ENCODE results near the gene MYL7. TPM values are rescaled to one million over a fixed set of nuclear protein-coding genes. Genes with fewer than 3 reads are reported as not detected.

The MYL7 gene
- total and polyA plus RNA-seq, 2 donors (not counting 1 experiment from before 2014, with no cell fraction given), result not detected

DNA sequence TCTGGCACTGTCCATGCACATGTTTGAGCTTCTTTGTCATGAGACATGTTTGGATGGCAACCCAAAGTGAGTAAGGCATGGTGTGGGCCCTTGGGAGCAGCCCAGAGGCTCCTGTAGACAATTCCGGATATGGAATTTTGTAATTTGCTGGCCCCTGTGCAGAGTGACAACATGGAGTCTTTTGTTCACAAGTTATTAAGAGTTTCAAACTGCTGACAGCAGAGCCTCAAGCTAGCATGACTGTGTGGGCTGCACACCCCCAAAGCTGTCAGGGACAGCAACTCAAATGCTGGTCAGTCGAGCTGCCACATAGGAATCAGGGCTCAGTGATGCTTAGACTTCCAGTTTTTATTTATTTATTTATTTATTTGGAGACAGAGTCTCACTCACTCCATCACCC is 7.0 kb upstream of the MYL7 start:
- no peak for DNase-seq (ENCODE audit: low read depth in 2 of 2)
- H3K27ac ChIP-seq (ENCODE audit: insufficient read depth, low read length), result no peak overlapping the region
- no peak overlapping the region for H3K9ac ChIP-seq (ENCODE audit: insufficient read depth, low read length)
- H3K36me3 ChIP-seq (ENCODE audit: control insufficient read depth, insufficient read depth, low read length), result no peaks in the 10 kb centered on the region
- H2AFZ ChIP-seq (ENCODE audit: low read length), result no peak overlapping the region
- no peak overlapping the region for H3K4me3 ChIP-seq (replicated peaks in 1 of 4; ENCODE audit: control extremely low read depth in 1 of 4, insufficient read depth in 1 of 4, low read depth in 3 of 4, low read length in 4 of 4)
- H3K79me2 ChIP-seq (ENCODE audit: control insufficient read depth, insufficient read depth, low read length), result no peaks in the 10 kb centered on the region
- peaks cover 18% of the 10 kb centered on the region for H3K27me3 ChIP-seq (ENCODE audit: control insufficient read depth, insufficient read depth, low read length)
- no peaks in the 10 kb centered on the region for H3K9me3 ChIP-seq (ENCODE audit: control insufficient read depth, insufficient read depth, low read depth, low read length)
- TF ChIP-seq EZH2 (IDR thresholded peaks at IDR 0.05; ENCODE audit: low read length, missing control alignments), result no peak
- no peak for TF ChIP-seq CTCF (conservative IDR thresholded peaks at IDR 0.05 in 1 of 2, IDR thresholded peaks at IDR 0.05 in 1 of 2; ENCODE audit: low read depth in 1 of 2, low read length in 2 of 2)
- no peaks in the 10 kb centered on the region for H3K4me1 ChIP-seq (ENCODE audit: control insufficient read depth, extremely low read depth, insufficient read depth, low read length)
- H4K20me1 ChIP-seq (ENCODE audit: control insufficient read depth, extremely low read depth, insufficient read depth, low read length), result no peaks in the 10 kb centered on the region
- no peak overlapping the region for H3K4me2 ChIP-seq (ENCODE audit: extremely low read depth, insufficient read depth, low read length)

DNA sequence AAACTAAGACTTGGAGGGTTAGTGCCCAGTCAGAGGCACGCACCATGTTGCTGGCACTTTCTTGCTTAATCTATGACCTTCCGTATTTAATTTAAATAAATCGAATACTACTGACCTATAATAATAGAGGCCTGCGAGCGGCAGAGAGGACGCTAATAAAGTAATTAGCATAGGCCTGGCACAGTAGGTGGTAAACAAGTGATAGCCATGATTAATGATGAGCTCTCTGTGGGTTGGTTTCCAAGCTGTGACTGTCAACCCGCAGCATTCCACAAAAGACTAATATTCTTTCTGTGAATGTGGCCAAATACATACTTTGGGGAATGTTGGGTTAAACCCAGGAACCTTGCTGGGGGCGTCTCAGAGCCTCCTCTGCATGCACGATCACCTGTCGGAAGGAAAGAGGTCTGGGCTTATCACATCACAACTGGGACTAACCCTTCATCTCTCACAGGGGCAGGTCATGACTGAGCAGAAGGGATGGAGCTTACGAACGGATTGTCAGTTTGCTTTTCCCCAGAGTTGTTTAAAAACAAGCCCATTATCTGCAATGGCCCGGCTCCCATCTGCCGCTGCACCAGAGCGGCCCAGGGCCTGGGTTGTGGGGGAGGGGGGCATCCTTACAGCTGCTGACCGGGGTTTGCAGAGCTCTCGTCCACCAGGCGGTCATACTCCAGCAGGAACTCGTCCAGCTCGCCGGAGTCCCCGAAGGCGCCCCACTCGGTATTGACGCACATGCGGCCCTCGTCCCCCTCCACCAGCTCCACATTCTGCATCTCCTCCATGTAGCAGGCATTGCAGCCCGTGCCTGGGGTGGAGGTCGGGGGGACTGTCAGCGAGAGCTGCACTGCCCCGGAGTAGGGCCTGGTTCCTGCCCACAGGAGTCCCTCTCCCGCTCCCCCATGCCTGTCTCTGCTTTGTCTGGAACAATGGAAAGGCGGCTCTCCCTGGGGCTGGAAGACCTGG is 6.2 kb upstream of the MYL7 start:
- no peaks in the 10 kb centered on the region for H3K79me2 ChIP-seq (ENCODE audit: control insufficient read depth, insufficient read depth, low read length)
- peaks cover 18% of the 10 kb centered on the region for H3K27me3 ChIP-seq (ENCODE audit: control insufficient read depth, insufficient read depth, low read length)
- H3K27ac ChIP-seq (ENCODE audit: insufficient read depth, low read length), result no peak overlapping the region
- H2AFZ ChIP-seq (ENCODE audit: low read length), result no peak overlapping the region
- DNase-seq (ENCODE audit: low read depth in 2 of 2), result peak; percentile 27 to 36
- no peak overlapping the region for H3K4me2 ChIP-seq (ENCODE audit: extremely low read depth, insufficient read depth, low read length)
- TF ChIP-seq EZH2 (IDR thresholded peaks at IDR 0.05; ENCODE audit: low read length, missing control alignments), result no peak
- TF ChIP-seq CTCF (conservative IDR thresholded peaks at IDR 0.05 in 1 of 2, IDR thresholded peaks at IDR 0.05 in 1 of 2; ENCODE audit: low read depth in 1 of 2, low read length in 2 of 2), result no peak
- H3K36me3 ChIP-seq (ENCODE audit: control insufficient read depth, insufficient read depth, low read length), result no peaks in the 10 kb centered on the region
- no peaks in the 10 kb centered on the region for H3K9me3 ChIP-seq (ENCODE audit: control insufficient read depth, insufficient read depth, low read depth, low read length)
- no peaks in the 10 kb centered on the region for H4K20me1 ChIP-seq (ENCODE audit: control insufficient read depth, extremely low read depth, insufficient read depth, low read length)
- no peaks in the 10 kb centered on the region for H3K4me1 ChIP-seq (ENCODE audit: control insufficient read depth, extremely low read depth, insufficient read depth, low read length)
- H3K9ac ChIP-seq (ENCODE audit: insufficient read depth, low read length), result no peak overlapping the region
- H3K4me3 ChIP-seq (replicated peaks in 1 of 4; ENCODE audit: control extremely low read depth in 1 of 4, insufficient read depth in 1 of 4, low read depth in 3 of 4, low read length in 4 of 4), result no peak overlapping the region

- H3K79me2 ChIP-seq (ENCODE audit: control insufficient read depth, insufficient read depth, low read length), result no peaks in the 10 kb centered on the region
- peak overlapping the region; percentile 27 to 49 (median 42) for H3K4me3 ChIP-seq (replicated peaks in 1 of 4; ENCODE audit: control extremely low read depth in 1 of 4, insufficient read depth in 1 of 4, low read depth in 3 of 4, low read length in 4 of 4)
- peak; percentile 41 to 45 for DNase-seq (ENCODE audit: low read depth in 2 of 2)
- no peaks in the 10 kb centered on the region for H3K4me1 ChIP-seq (ENCODE audit: control insufficient read depth, extremely low read depth, insufficient read depth, low read length)
- H3K4me2 ChIP-seq (ENCODE audit: extremely low read depth, insufficient read depth, low read length), result peak overlapping the region; percentile 92
- H4K20me1 ChIP-seq (ENCODE audit: control insufficient read depth, extremely low read depth, insufficient read depth, low read length), result no peaks in the 10 kb centered on the region
- no peak overlapping the region for H3K27ac ChIP-seq (ENCODE audit: insufficient read depth, low read length)
- H3K9ac ChIP-seq (ENCODE audit: insufficient read depth, low read length), result no peak overlapping the region
- peaks cover 20% of the 10 kb centered on the region for H3K27me3 ChIP-seq (ENCODE audit: control insufficient read depth, insufficient read depth, low read length)
- no peaks in the 10 kb centered on the region for H3K9me3 ChIP-seq (ENCODE audit: control insufficient read depth, insufficient read depth, low read depth, low read length)
- TF ChIP-seq EZH2 (IDR thresholded peaks at IDR 0.05; ENCODE audit: low read length, missing control alignments) (peak; percentile 28), CTCF (conservative IDR thresholded peaks at IDR 0.05 in 1 of 2, IDR thresholded peaks at IDR 0.05 in 1 of 2; ENCODE audit: low read depth in 1 of 2, low read length in 2 of 2) (no peak)
- peak overlapping the region; percentile 57 for H2AFZ ChIP-seq (ENCODE audit: low read length)
- H3K36me3 ChIP-seq (ENCODE audit: control insufficient read depth, insufficient read depth, low read length), result no peaks in the 10 kb centered on the region
Measured at GRCh38 chr7:44145969-44146911, 5.1 kb upstream of the MYL7 start.

Measured in fibroblast of lung (primary cell).